Stimulated activated CD8-positive, alpha-beta memory T cell treated with anti-CD3 and anti-CD28 coated beads, Interleukin-7, amount 100 ng/mL, for 24 hours (primary cell): Measurements from ENCODE around the gene PSMB8.
"Not testable (repeated sequence)": the region's sequence is repeated elsewhere in the genome, so short reads cannot be mapped to it uniquely, and the experiment has no call there.

Experiments used
- DNase-seq: peaks from one replicate; pipeline ENCODE4 v3.0.0-alpha.2; 2020; ENCODE audit warnings: low read depth

The PSMB8 gene

DNA sequence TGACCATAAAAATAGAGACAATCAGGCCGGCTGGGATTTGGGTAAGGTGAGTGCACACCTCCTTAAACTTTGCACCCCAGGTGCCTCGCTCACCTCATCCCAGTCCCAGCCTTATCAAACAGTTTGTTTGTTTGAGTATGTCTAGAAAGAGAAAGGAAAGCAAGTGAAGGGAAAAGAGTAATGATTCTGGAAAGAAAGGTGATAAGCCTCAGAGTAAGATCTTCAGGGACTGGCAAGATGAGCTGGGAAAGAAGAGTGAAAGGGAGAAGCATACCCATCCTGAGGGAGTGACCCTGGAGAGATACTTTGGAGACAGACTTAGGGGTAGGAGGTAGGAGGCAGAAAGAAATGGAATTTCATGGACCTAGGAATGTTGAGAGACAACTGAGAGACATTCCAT lies 7.0 kb downstream of the PSMB8 start:
- no peak for DNase-seq

DNA sequence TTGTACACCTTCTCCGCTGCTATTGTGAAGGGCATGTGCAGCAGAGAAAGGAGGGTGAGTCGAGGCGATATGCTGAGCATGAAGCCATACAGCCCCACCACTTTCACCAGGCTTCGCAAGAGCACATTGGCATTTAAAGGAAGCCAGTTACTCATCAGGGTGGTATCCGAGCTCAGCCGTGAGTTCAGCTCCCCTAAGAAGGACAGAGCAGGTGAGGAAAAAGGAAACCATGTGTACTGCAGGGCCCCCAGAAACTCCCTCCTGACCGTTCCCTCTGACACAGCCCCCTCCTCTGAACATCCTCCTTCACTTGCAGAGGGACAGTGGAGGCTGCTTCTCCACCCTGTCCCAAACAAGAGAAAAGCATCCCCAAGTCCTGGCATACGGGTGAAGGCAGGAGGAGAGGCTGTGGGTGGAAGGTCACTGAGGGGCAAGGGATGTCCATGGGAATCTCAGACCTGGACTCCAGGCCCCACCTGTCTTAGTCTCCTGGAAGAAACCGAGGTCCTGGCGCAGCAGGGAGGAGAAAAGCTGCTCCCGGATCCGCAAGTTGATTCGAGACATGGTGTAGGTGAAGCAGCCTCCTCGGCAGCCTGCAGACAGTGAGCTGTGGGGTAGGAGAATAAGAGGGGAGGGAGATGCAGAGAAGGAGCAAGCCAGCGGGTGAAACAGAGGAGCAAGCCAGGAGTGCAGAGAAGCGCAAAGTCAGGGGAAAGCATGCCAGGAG lies 8.5 kb downstream of the PSMB8 start:
- no peak for DNase-seq

DNA sequence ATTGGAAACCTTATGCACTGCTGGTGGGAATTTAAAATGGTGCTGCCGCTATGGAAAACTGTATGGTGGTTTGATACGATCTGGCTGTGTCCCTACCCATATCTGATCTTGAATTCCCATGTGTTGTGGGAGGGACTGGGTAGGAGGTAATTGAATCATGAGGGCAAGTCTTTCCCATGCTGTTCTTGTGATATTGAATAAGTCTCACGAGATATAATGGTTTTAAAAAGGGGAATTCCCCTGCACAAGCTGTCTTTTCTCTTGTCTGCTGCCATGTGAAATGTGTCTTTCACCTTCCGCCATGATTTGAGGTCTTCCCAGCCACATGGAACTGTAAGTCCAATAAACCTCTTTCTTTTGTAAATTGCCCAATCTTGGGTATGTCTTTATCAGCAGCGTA lies 10.2 kb downstream of the PSMB8 start:
- no peak for DNase-seq

DNA sequence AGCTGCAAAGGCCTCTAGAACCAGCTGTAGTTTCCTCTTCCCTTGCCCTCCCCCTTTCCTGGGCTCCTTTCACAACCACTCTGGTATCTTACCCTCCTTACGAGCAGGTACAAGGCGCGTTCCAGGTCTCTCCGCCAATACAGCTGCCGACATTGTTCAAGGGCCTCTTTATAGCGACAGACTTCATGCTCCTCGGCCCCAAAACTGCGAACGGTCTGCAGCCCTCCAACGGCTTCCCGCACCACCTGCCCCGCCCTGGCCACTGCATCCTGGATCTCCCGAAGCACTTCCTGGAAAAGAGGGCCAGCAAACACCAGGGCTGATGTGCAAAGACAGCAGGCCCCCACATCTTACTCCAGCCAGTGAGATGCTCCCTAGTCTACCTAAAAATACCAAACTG lies 11.3 kb downstream of the PSMB8 start:
- DNase-seq = no peak

DNA sequence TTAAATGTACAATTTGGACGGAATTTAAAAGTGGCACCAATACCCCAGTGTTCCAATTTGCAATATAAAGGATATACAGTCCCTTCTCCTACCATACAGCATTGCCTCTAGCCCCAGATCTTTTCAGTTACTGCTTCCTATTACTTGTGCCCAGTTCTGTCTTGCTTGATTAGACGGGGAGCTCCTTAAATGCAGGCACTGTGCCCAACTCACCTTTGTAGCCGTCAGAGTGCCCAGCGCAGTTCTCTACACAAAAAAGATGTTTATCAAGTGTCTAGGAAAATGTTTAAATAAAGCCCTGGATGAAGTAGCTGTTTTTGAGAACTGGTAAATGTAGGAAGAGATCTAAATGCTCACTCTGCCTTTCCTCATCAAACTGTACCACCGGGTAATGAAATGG lies 12.9 kb downstream of the PSMB8 start:
- no peak for DNase-seq

DNA sequence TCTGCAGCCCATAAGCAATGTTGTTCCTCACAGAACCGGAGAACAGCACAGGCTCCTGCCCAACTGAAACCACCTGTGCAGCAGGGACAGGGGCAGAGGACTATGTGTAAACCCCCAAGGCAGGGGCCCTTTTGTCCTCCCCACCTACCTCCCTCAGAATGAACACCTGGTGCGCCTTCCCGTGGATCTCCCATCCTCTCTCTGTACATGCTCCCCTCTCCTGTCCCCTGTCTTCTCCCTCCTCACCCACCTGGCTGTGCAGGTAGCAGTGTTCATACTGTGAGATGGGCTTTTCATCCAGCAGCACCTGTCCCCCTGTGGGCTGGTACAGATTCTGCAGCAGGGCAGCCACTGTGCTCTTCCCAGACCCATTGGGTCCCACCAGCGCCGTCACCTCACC lies 13.8 kb downstream of the PSMB8 start:
- DNase-seq = no peak

DNA sequence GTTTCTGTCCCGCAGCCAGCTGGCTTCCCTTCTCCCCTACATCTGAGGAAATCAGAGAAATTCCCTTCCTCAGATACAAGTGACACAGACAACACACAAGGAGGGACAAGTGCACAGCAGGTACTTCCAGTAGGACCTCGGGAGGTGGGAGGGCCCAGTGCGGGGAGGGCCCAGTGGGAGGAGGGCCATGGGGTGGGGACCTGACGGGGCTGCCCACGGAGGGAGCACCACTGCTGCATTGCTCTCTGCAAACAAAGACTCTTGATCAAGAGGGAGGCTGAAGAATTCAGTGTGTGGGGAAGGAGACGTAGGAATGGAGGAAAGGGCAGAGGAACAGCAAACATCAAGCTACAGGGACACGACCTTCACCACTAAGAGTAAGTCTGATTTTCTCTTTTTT lies 14.4 kb downstream of the PSMB8 start:
- no peak for DNase-seq

DNA sequence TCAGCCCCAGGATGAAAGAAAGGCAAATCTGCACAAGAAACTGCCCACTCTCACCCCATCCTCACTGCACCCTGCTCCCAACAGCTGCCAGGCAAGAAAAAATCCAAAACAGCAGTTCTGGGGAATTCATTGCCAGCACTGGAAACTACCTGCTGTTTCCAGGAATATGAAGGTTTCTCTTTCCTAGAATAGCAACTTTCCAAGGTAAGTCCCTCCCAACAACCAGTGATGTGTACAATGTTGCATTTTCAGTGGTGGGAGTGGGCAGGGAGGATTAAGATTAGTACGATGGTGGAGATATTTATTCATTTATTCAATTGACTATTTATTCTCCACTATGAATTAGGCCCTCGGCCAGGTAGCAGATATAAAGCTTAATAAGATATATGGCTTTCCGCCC lies 16.8 kb downstream of the PSMB8 start:
- DNase-seq = no peak

DNA sequence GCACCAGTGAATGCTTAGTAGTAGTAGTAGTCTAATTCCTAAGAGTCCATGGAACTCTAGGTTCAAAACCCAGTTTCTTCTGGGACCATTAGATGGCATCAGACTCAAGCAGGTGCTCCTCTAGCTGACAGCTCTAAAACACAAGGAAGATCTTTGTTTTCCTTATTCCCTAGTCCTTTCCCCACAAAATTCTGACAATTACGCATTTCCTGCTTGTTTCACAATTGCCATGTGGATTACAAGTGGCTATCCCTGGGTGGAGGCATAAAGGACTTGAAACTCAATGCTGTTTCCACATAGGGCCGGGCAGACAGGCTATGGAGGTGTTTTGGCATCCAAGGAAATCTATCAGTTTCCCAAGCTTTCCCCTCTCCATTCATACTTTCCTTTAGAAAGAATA lies 17.9 kb downstream of the PSMB8 start:
- no peak for DNase-seq

DNA sequence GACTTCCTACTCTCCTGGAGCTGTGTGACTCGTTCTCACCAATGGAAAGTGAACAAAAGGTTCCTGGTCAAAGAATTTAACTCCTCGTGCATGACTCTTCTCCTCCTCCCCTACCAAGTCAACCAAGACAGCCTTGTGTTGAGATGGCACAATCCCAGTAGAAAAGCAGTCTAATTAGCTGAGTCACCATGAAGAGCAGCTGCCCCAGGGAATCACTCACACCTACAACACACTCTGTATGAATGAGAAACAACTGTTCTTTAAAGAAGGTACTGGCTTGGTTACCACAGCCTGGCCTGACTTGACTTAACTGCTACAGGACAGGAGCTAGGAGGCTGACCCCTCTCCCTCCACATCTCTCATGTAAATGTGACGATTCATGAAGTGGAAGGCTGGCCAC lies 24.1 kb downstream of the PSMB8 start:
- DNase-seq = no peak

DNA sequence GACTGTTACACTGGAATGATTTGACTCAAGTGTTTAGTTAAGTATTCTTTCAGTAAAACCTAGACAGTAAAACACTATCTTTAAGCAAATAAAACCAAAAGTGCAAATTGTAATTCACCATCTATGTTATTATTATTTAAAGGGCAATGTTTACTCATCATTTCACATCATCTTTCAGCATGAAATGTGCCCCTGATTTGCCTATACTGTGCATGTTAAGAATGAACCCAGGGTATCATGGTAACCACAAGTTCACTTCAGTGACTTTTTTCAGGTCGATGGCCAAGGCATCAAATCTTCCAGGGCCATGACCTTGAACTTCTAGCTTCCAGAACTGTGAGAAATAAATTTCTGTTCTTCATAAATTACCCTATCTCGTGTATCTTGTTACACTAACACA lies 25.0 kb downstream of the PSMB8 start:
- no peak for DNase-seq

DNA sequence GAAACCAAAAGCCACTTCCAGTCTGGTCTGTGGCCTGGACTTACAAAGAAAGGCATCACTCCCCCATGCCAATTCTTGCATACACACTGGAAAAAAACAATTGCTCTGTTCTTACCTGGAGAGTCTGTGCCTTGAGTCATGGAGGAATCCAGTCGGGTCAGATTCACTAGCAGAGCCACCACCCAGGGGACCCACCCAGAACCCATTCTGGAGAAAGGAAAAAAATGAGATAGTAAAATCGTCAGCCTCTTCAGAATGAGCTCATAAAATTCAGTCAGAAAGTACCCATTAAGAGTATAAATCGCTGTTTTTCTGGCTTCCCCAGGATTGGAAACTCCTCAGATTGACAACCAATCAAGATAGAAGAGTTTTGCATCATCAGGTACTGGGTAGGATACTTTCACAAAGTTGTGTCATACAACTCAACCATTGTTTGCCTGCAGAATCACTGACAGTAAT lies 27.1 kb downstream of the PSMB8 start, which contains the start of gene HLA-DOB:
Gene HLA-DOB, minus strand, starts transcription at position 257 of the 459 bp plus-strand sequence. Its CDS starts 51 bp downstream, at position 206.
- no peak for DNase-seq

DNA sequence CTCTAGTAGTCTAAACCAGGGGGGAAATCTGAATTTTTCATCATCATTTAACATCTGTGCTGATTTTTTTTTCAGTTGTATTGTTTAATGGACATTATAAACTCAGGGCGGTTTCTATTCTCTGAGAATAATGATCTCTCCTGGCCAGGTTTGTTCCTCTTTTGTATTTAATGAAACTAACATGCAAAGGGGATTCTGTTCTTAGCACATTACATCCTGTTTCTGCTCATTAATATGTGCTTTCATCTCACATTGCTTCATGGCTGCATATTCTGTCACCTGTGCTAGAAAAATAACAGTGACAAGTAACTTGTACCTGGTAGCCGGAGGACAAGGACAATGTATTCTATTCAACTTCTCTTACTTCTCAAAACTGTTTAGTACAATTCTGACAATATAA lies 27.9 kb downstream of the PSMB8 start:
- no peak for DNase-seq

DNA sequence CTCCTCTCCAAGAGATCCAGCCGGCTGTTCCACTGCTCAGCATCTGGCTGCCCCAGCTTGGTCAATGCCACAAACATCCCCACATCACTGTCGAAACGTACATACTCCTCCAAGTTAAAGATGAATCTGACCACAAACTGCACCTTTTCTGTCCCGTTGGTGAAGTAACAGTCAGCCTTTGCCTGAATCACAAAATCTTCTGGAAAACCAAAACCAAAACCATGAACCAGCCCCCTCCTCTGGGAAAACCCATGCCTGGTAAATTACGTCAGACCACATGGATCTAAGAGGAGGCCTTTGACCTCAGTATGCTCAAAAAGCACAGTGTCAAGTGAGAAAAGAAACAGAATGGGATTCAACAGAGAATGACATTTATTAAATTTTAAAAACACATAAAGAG lies 28.7 kb downstream of the PSMB8 start:
- no peak for DNase-seq

DNA sequence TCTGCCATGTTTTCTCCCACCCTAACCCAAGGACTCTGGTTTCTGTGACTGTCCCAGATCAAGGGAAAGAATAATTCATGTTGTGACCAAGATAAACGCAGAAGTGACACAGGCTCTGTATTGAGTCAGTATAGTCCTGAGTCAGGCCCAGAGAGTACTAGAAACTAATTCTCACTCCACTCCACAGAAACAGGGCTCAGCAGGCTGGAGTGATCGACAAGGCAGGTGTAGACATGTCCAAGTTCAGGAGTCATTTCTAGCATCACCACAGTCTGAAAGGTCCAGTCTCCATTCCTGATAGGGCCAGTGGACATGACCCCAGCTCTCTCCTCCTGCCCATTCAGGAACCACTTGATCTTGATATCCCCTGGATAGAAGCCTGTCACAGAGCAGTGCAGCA lies 29.7 kb downstream of the PSMB8 start:
- no peak for DNase-seq

DNA sequence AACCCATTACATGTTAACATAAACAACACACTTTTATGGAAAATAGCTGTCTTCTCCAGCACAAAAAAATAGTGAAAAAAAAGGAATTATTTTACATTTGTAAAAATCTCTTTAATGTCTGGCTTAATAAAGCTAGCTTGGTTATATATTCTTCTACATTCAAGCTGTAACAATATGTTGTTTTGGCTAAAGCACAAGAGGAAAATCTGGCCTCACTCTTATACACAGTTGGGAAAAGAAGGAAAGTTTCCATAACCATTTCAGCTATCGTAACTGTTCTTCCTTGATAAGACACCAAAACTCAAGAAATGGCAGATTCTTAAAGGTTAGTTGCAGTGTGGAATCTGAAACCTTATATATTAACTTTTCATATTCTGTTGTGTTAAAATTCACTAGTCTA lies 34.7 kb downstream of the PSMB8 start:
- DNase-seq = no peak

DNA sequence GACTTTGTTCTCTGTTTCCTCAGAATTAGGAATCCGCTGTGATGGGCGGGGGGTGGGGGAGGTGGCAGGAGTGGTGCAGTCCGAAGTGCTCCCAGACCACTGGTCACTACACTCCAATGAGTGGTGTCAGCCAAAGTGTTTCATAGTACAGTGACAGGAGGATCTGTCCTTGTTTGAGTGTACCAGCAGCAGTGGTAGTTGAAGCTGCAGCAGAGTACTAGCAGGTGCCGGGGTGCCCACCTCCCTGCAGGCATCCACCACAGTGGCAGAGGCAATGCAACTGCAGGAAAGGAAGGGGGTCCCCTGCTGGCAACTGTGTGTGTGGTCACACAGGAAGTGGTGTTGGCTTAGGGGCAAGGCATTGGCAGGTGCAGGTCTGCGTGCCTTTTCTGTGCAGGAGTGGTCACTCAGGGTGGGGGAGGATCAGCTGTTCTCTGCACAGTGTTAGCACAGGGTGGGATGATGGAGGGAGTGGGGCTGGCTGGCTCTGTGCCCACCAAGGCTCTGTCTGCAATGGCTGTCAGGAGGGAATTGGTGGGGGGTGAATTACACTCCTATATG lies 36.7 kb downstream of the PSMB8 start:
- no peak for DNase-seq

DNA sequence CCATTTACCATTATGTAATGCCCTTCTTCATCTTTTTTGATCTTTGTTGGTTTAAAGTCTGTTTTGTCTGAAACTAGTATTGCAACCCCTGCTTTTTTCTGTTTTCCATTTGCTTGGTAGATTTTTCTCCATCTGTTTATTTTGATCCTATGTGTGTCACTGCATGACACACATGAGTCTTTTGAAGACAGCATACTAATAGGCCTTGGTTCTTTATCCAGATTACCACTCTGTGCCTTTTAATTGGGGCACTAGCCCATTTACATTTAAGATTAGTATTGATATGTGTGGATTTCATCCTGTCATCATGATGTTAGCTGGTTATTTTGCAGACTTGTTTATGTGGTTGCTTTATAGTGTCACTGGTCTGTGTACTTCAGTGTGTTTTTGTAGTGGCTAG lies 38.4 kb downstream of the PSMB8 start:
- not testable (repeated sequence) for DNase-seq

DNA sequence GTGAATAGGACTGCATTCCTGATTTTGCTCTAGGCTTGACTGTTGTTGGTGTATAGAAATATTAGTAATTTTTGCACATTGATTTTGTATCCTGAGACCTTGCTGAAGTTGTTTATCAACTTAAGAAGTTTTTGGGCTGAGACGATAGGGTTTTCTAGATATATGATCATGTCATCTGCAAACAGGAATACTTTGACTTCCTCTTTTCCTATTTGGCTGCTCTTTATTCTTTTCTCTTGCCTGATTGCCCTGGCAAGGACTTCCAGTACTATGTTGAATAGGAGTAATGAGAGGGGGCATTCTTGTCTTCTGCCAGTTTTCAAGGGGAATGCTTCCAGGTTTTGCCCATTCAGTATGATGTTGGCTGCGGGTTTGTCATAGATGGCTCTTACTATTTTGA lies 40.4 kb downstream of the PSMB8 start:
- no peak for DNase-seq

DNA sequence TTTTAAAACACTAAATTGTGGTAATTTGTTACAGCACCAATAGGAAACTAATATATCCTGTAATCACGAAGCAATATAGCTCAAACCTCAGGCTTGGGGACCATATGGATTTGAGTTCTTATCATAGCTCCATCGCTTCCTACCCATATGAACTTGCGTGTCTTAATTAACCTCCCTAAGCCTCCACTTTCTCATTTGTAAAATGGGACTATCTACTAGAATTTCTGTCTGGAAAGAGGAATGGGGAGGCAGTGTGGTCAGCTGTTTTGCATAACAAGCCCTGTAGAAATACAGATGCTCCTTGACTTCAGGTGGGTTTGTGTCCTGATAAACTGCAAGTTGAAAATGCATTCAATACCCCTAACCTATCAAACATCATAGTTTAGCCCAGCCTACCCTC lies 44.1 kb downstream of the PSMB8 start:
- no peak for DNase-seq

DNA sequence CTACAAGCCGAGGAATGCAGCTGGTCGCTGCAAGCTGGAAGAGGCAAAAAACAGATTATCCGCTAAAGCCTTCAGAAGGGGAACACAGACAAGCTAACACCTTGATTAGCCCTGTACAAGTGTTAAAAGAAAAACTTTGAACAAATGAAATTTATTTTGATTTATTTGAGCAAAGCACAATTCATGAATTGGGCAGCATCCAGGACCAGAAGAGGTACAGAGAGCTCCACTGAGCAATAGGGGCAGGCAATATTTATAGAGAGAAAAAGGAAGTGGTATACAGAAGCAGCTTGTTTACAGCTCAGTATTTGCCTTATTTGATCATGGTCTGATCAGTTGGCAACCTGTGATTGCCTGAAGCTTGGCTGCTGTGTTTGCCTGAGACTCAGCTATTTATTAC lies 44.7 kb downstream of the PSMB8 start:
- DNase-seq = no peak

DNA sequence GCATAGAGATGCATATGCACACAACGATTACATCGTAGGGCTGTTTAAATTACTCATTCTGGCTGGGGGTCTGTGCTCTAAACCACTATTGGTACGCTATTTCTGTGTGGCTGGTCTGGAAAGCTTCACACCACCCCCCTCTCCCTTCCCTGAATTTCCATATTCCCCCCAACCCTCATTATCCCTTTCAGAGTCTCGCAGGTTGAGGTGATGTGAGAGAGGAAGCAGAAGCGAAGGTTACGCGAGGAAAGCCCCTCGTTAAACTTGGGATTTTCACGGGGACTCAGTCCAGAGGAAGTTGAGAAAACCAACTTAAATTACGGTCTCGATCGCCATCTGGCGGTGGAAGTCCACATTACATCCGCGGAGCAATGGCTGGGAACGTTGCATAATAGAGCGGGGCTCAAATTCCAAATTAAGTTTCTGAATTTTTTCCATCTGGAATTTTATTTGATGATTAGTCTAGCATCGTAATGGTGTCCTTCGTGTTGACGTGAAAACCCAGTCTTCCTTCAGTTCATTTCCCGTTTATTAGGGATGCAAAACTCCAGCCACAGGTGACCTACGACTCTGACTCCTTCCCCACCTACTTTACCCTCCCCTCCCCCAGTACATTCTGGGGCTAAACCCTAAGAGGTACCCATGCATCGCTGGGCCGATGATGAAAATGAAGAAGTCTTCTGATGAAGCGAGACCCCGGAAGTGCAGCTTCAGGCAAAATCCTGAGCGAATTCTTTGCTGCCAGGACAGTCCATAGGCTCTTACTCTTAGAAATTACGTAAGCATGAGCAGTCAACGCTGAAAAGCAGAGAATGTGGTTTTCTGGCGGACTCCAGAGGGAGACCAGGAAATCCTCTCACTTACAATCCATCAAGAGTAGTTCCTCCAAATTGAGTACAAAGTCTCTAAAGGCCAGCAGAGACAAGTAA lies 46.7 kb downstream of the PSMB8 start:
- DNase-seq = peak; percentile 71

DNA sequence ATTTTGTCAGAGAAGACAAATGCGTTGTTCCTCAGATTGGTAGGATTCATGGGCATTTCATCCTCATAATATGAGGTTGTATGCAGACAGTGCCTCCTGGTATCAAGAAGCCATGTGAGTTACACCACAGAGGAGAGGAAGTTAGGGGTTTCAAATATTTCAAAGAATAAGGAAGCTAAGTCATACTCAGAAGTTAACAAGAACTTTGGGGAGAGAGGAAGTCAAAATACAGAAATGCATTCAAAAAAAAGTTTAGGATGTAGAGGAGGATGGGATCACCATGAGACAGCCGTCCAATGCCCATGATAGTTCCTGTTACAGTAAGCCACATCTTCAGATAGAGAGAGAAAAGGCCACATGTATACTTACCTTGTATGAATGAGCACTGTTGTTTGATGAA lies 49.3 kb downstream of the PSMB8 start:
- DNase-seq = no peak
